Stimulated activated CD8-positive, alpha-beta memory T cell treated with anti-CD3 and anti-CD28 coated beads, Interleukin-12 subunit alpha, Interleukin-12 subunit beta, amount 100 ng/mL, for 24 hours (primary cell): Measurements from ENCODE around the gene PLEKHM2.

Source experiments
- DNase-seq: peaks from one replicate; pipeline ENCODE4 v3.0.0-alpha.2; 2020; ENCODE audit errors: extremely low read depth

PLEKHM2 gene

GRCh38 chr1:15702722-15703550 is 18.8 kb downstream of the PLEKHM2 start:
- DNase-seq = no peak

GRCh38 chr1:15703562-15703961 is 19.4 kb downstream of the PLEKHM2 start:
- no peak for DNase-seq

- no peak for DNase-seq
Observed at GRCh38 chr1:15704526-15705183, 20.5 kb downstream of the PLEKHM2 start.

- DNase-seq = no peak
Observed at GRCh38 chr1:15705184-15705566, 21.1 kb downstream of the PLEKHM2 start.

GRCh38 chr1:15706751-15707150 is 22.6 kb downstream of the PLEKHM2 start:
- no peak for DNase-seq

GRCh38 chr1:15707239-15707925 is 23.3 kb downstream of the PLEKHM2 start:
- DNase-seq = no peak

- no peak for DNase-seq
Observed at GRCh38 chr1:15708486-15709137, 24.5 kb downstream of the PLEKHM2 start.

- no peak for DNase-seq
Observed at GRCh38 chr1:15709226-15709625, 25.1 kb downstream of the PLEKHM2 start.

- no peak for DNase-seq
Observed at GRCh38 chr1:15712168-15712567, 28.0 kb downstream of the PLEKHM2 start.

GRCh38 chr1:15714406-15715136 is 30.5 kb downstream of the PLEKHM2 start:
- no peak for DNase-seq

- DNase-seq = no peak
Observed at GRCh38 chr1:15717418-15718125, 33.5 kb downstream of the PLEKHM2 start.

GRCh38 chr1:15718199-15718601 is 34.1 kb downstream of the PLEKHM2 start:
- DNase-seq = no peak

GRCh38 chr1:15719381-15720120 is 35.4 kb downstream of the PLEKHM2 start:
- no peak for DNase-seq

- DNase-seq = no peak
Observed at GRCh38 chr1:15720861-15721260, 36.7 kb downstream of the PLEKHM2 start.

- DNase-seq = no peak
Observed at GRCh38 chr1:15722411-15722810, 38.3 kb downstream of the PLEKHM2 start.

- DNase-seq = no peak
Observed at GRCh38 chr1:15722836-15723532, 38.9 kb downstream of the PLEKHM2 start.

GRCh38 chr1:15723631-15724246 is 39.6 kb downstream of the PLEKHM2 start:
- DNase-seq = no peak

GRCh38 chr1:15724949-15725880 is 41.1 kb downstream of the PLEKHM2 start:
- no peak for DNase-seq
